Body of pancreas (tissue), 4 donors: Measurements from ENCODE around the gene C3orf18.

ENCODE experiments used
- POLR2A ChIP-seq, 3 donors: fragments of 450-650 bp; IDR thresholded peaks; one replicate each; pipeline ENCODE4 v1.6.1; 2016; ENCODE audit warnings: antibody characterized with exemption in 3 of 3, mild to moderate bottlenecking in 2 of 3
- TF ChIP-seq, protein P1 (sequence below), 7 experiments: fragments of 450-650 bp in 4 of 7; fragments of 200-600 bp in 3 of 7; sonication (generic) in 3 of 7; IDR thresholded peaks; one replicate each; pipeline ENCODE4 v1.5.1; 2016 to 2019; ENCODE audit warnings: antibody characterized with exemption in 7 of 7

DNA sequence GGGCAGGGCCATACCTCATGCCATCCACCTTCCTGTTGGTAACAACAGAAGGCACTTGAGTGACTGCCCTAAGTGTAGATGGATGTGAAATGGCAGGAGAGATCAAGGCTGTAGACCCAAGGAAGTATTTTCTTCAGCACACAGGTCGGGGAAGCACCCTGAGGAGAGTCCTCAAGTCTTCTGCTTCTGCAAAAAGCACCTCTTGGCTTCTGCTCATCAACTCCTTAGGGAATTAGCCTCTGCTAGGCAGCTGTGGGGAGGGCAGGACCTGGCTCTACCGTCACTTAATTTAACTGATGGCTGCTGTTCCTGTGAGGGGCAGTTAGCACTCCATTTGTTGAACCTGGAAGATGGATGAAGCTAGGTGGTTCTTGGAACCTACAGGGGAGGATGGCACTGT lies 57.2 kb downstream of the C3orf18 start:
- TF ChIP-seq, protein P1, sequence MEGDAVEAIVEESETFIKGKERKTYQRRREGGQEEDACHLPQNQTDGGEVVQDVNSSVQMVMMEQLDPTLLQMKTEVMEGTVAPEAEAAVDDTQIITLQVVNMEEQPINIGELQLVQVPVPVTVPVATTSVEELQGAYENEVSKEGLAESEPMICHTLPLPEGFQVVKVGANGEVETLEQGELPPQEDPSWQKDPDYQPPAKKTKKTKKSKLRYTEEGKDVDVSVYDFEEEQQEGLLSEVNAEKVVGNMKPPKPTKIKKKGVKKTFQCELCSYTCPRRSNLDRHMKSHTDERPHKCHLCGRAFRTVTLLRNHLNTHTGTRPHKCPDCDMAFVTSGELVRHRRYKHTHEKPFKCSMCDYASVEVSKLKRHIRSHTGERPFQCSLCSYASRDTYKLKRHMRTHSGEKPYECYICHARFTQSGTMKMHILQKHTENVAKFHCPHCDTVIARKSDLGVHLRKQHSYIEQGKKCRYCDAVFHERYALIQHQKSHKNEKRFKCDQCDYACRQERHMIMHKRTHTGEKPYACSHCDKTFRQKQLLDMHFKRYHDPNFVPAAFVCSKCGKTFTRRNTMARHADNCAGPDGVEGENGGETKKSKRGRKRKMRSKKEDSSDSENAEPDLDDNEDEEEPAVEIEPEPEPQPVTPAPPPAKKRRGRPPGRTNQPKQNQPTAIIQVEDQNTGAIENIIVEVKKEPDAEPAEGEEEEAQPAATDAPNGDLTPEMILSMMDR (IDR thresholded peaks at IDR 0.05): no peak
- no peak for TF ChIP-seq POLR2A (IDR thresholded peaks at IDR 0.05)
